Panc1 (cell line): ENCODE measurements around the gene PDIK1L. TPM values are rescaled to one million over a fixed set of nuclear protein-coding genes. Genes with fewer than 3 reads are reported as not detected.
A peak's percentile ranks its signal among the peaks of the same experiment; 100 is the strongest.

ENCODE experiments used
- ATAC-seq: fragments of 200-7000 bp; cut with Tn5 transposase; 2 replicates; pipeline ENCODE4 v1.9.1; 2020; ENCODE audit warnings: mild to moderate bottlenecking, moderate library complexity
- BruUV-seq: library from RNA; stranded (reverse); fragments of 400-500 nt; replicated peaks from 2 replicates; lab custom pipeline; 2021; lab: Mats Ljungman, UMichigan
- CTCF ChIA-PET: fragments of 300-600 bp; sonication (Branson Sonifier 250); formaldehyde crosslinking; loops from one replicate; lab custom pipeline; 2022; ENCODE audit warnings: antibody characterized with exemption; lab: Charles Lee
- POLR2A ChIA-PET: fragments of 300-600 bp; sonication (Branson Sonifier 250); formaldehyde crosslinking; loops from one replicate; lab custom pipeline; 2022; ENCODE audit warnings: antibody characterized with exemption; lab: Charles Lee
- DNase-seq: peaks from one replicate; pipeline ENCODE4 v3.0.0-alpha.2; 2010; ENCODE audit warnings: low read depth, low spot score
- H3K27ac ChIP-seq: 2 replicates; pipeline ENCODE4 v1.5.1; 2011; ENCODE audit warnings: mild to moderate bottlenecking, low read length, inconsistent platforms
- H3K27me3 ChIP-seq: fragments of 200-500 bp; sonication (Bioruptor generic); 2 replicates; pipeline ENCODE4 v1.6.0; 2014; ENCODE audit warnings: low read length, inconsistent platforms; ENCODE audit not compliant: control insufficient read depth, insufficient read depth
- H3K36me3 ChIP-seq: fragments of 200-500 bp; sonication (Bioruptor generic); 2 replicates; pipeline ENCODE4 v1.5.1; 2014; ENCODE audit warnings: inconsistent platforms, mild to moderate bottlenecking, low read length, moderate library complexity; ENCODE audit not compliant: control insufficient read depth, insufficient read depth
- H3K4me1 ChIP-seq: 2 replicates; pipeline ENCODE4 v1.5.1; 2011; ENCODE audit warnings: inconsistent platforms, mild to moderate bottlenecking, low read length, moderate library complexity; ENCODE audit not compliant: control insufficient read depth, insufficient read depth
- H3K4me3 ChIP-seq, 2 experiments: 2 replicates each; pipeline ENCODE4 v1.5.1; 2011 to 2012; ENCODE audit warnings: low read depth in 2 of 2, low read length in 2 of 2, mild to moderate bottlenecking in 2 of 2, inconsistent platforms in 1 of 2, moderate library complexity in 1 of 2
- H3K9me3 ChIP-seq: fragments of 200-500 bp; sonication (Bioruptor generic); 2 replicates; pipeline ENCODE4 v1.5.1; 2014; ENCODE audit warnings: low read depth, mild to moderate bottlenecking, inconsistent platforms, low read length, moderate library complexity; ENCODE audit not compliant: control insufficient read depth, insufficient read depth
- CTCF ChIP-seq: fragments of 450-650 bp; IDR thresholded peaks from 2 replicates; pipeline ENCODE4 v1.5.1; 2017; ENCODE audit warnings: mild to moderate bottlenecking
- POLR2AphosphoS5 ChIP-seq: IDR thresholded peaks from 2 replicates; pipeline ENCODE4 v1.6.1; 2012; ENCODE audit warnings: mild to moderate bottlenecking, low read depth, low read length, moderate library complexity
- REST ChIP-seq, 2 experiments: IDR thresholded peaks; 2 replicates each; pipeline ENCODE4 v1.6.1; 2011 to 2012; ENCODE audit warnings: low read depth in 2 of 2, control low read depth in 1 of 2, low read length in 1 of 2, mild to moderate bottlenecking in 1 of 2, moderate library complexity in 1 of 2; ENCODE audit not compliant: insufficient read depth in 1 of 2
- SIN3A ChIP-seq: IDR thresholded peaks from 2 replicates; pipeline ENCODE4 v1.6.1; 2012; ENCODE audit warnings: low read depth, mild to moderate bottlenecking, low read length, moderate library complexity, borderline replicate concordance; ENCODE audit not compliant: insufficient read depth
- TCF7L2 ChIP-seq: IDR thresholded peaks from 2 replicates; pipeline ENCODE4 v1.6.1; 2011; ENCODE audit warnings: mild to moderate bottlenecking, low read depth, low read length, inconsistent platforms
- in situ Hi-C: cut with HindIII; loops from 2 replicates; pipeline ENCODE4 v1.10.0; 2016; ENCODE audit warnings: low sequenced_read_pairs, low pct_unique_long_range_greater_than_20kb
- intact Hi-C: fragments of 100-400 bp; cut with micrococcal nuclease; formaldehyde crosslinking; loops from one replicate; pipeline ENCODE4 v1.10.0; 2022; ENCODE audit not compliant: unreplicated experiment
- total RNA-seq: library from RNA; stranded (reverse); gene quantifications from one replicate; pipeline ENCODE4 v1.2.1, GENCODE V29; 2021; ENCODE audit not compliant: unreplicated experiment

Gene PDIK1L
- total RNA-seq, 1 experiment from 2014 or later, result 8.0 TPM

GRCh38 chr1:26164036-26164860, 52.6 kb downstream of the PDIK1L start:
- TF ChIP-seq POLR2AphosphoS5, result no peak
- peak; percentile 97 for TF ChIP-seq CTCF
- intact Hi-C loops (no loop called here), in situ Hi-C loops (no loop called here)
- Histone ChIP-seq H3K9me3 (no peaks in the 10 kb centered on the region), H3K4me1 (peaks cover 10% of the 10 kb centered on the region), H3K27ac (peak overlapping the region; percentile 70; the same call in 1 of the 2 replicates), H3K27me3 (no peaks in the 10 kb centered on the region), H3K4me3 (peak overlapping the region; percentile 43 to 53), H3K36me3 (no peaks in the 10 kb centered on the region)
- BruUV-seq, result no TSS peak
- DNase-seq (no peak), ATAC-seq (peak; percentile 76)
- ChIA-PET POLR2A (no interaction called here), CTCF (interaction anchor here (0.6 kb wide), 4 partner anchors 14 to 124 kb away, joined by 3 to 13 read pairs (median 8); partner anchors contain the start of gene CEP85)

GRCh38 chr1:26164861-26165842, 53.5 kb downstream of the PDIK1L start:
- ChIA-PET POLR2A (no interaction called here), CTCF (interaction anchor here (0.5 to 0.6 kb wide), 5 partner anchors 13 to 125 kb away, joined by 3 to 13 read pairs (median 7); partner anchors contain the start of gene CEP85)
- in situ Hi-C loops, result no loop called here
- ATAC-seq (no peak), DNase-seq (no peak)
- H3K27ac ChIP-seq, result peak overlapping the region; percentile 70; the same call in 1 of the 2 replicates
- TF ChIP-seq SIN3A (no peak), REST (IDR thresholded peaks at IDR 0.05; ENCODE audit: insufficient read depth in 1 of 2, low read depth in 2 of 2, low read length in 1 of 2) (no peak), POLR2AphosphoS5 (no peak), TCF7L2 (no peak), CTCF (no peak)
- H3K4me3 ChIP-seq, result peak overlapping the region; percentile 43 to 53; a peak in 2 of 4 replicates
- BruUV-seq, result no TSS peak
- H3K4me1 ChIP-seq, result peaks cover 12% of the 10 kb centered on the region
- H3K9me3 ChIP-seq, result no peaks in the 10 kb centered on the region
- intact Hi-C loops, result no loop called here
- no peaks in the 10 kb centered on the region; the same call in 1 of the 2 replicates for H3K36me3 ChIP-seq
- H3K27me3 ChIP-seq, result no peaks in the 10 kb centered on the region
